ENCODE data around the gene PSMD9. TPM values are rescaled to one million over a fixed set of nuclear protein-coding genes. Genes with fewer than 3 reads are reported as not detected.
"Not testable (repeated sequence)": the region's sequence is repeated elsewhere in the genome, so short reads cannot be mapped to it uniquely, and the experiment has no call there.

The PSMD9 gene
- total and polyA plus RNA-seq, 7 donors, result 20.1 to 131 (median 34.0) TPM

- no peak for ATAC-seq
- H3K4me3 ChIP-seq, result no peak overlapping the region
- DNase-seq, result no peak
These were observed 26.8 kb upstream of the PSMD9 start for GRCh38 chr12:121861636-121862254.

GRCh38 chr12:121866331-121866730 lies 22.3 kb upstream of the PSMD9 start:
- Histone ChIP-seq H3K4me3 (no peak overlapping the region), H3K27ac (no peak overlapping the region), H3K27me3 (ENCODE audit: insufficient read depth in 3 of 3, low read length in 2 of 3) (no peaks in the 10 kb centered on the region), H3K9me3 (no peaks in the 10 kb centered on the region), H3K4me1 (peaks cover 13% of the 10 kb centered on the region), H3K36me3 (ENCODE audit: insufficient read depth in 1 of 2, low read depth in 1 of 2) (no peaks in the 10 kb centered on the region)
- no peak for ATAC-seq
- 58 to 62% (median 62%) methylated on average over 4 of the region's 4 CpGs for WGBS, 3 donors
- intact Hi-C loops (cut with DNase I), result no loop called here
- TF ChIP-seq CTCF (IDR thresholded peaks at IDR 0.05), result no peak
- DNase-seq, result no peak

More at GRCh38 chr12:121861636-121862254, 26.8 kb upstream of the PSMD9 start:
- H3K36me3 ChIP-seq (ENCODE audit: insufficient read depth in 1 of 2, low read depth in 1 of 2), result no peaks in the 10 kb centered on the region
- intact Hi-C loops (cut with DNase I), result loop anchor here in 1 of 2 donors (2.0 kb wide), 1 partner anchor 29 kb away; no protein-coding TSS in a partner anchor
- no peaks in the 10 kb centered on the region for H3K27me3 ChIP-seq (ENCODE audit: insufficient read depth in 3 of 3, low read length in 2 of 3)
- peaks cover 40% of the 10 kb centered on the region for H3K4me1 ChIP-seq
- 10 to 42% (median 19%) methylated on average over 11 of the region's 11 CpGs for WGBS, 3 donors
- H3K27ac ChIP-seq, result peak overlapping the region; percentile 61
- no peak for TF ChIP-seq CTCF (IDR thresholded peaks at IDR 0.05)
- no peaks in the 10 kb centered on the region for H3K9me3 ChIP-seq

DNA sequence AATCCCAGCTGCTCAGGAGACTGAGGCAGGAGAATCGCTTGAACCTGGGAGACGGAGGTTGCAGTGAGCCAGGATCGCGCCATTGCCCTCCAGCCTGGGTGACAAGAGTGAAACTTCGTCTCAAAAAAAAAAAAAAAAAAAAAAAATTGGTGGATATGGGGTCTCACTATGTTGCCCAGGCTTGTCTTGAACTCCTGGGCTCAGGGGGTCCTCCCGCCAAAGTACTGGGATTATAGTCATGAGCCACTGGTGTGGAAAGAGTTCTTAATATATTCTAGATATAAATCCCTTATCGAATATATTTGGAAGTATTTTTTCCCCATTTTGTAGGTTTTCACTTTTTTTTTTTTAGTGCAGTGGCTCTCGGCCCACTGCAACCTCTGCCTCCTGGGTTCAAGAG lies 19.4 kb upstream of the PSMD9 start:
- H3K4me1 ChIP-seq; intact Hi-C loops (cut with DNase I): not testable (repeated sequence)
- 90 to 98% (median 94%) methylated on average over 8 of the region's 8 CpGs for WGBS, 3 donors

DNA sequence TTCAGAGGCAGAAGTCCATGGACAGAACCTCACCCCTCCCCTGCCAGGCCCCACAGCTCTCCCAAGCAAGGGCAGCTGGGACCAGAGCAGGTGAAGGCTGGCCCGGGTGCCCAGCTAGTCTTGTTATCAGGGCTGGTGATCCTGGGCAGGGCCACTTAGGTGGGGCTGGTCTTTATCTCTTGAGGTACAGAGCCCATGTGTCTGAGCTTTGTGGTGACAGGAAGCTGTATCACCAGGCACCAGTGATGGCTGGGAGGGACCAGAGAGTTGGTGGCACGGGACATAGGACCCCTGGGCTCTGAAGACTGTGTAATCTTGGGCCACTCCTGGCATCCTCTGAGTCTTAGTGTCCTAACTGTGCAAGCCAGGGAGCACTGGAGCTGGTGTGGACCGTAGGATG lies 17.1 kb upstream of the PSMD9 start:
- Histone ChIP-seq H3K9me3 (no peaks in the 10 kb centered on the region), H3K27me3 (ENCODE audit: insufficient read depth in 3 of 3, low read length in 2 of 3) (no peaks in the 10 kb centered on the region), H3K36me3 (ENCODE audit: insufficient read depth in 1 of 2, low read depth in 1 of 2) (no peaks in the 10 kb centered on the region), H3K4me1 (no peaks in the 10 kb centered on the region), H3K27ac (no peak overlapping the region), H3K4me3 (no peak overlapping the region)
- WGBS, 3 donors, result 62 to 79% (median 72%) methylated on average over 3 of the region's 3 CpGs
- intact Hi-C loops (cut with DNase I), result no loop called here
- ATAC-seq, result no peak
- TF ChIP-seq CTCF (IDR thresholded peaks at IDR 0.05), result no peak
- DNase-seq, result no peak

More for the DNA sequence above, 19.4 kb upstream of the PSMD9 start:
- ATAC-seq; H3K27ac ChIP-seq; H3K36me3 ChIP-seq (ENCODE audit: insufficient read depth in 1 of 2, low read depth in 1 of 2); H3K4me3 ChIP-seq; H3K9me3 ChIP-seq; DNase-seq; H3K27me3 ChIP-seq (ENCODE audit: insufficient read depth in 3 of 3, low read length in 2 of 3): not testable (repeated sequence)

DNA sequence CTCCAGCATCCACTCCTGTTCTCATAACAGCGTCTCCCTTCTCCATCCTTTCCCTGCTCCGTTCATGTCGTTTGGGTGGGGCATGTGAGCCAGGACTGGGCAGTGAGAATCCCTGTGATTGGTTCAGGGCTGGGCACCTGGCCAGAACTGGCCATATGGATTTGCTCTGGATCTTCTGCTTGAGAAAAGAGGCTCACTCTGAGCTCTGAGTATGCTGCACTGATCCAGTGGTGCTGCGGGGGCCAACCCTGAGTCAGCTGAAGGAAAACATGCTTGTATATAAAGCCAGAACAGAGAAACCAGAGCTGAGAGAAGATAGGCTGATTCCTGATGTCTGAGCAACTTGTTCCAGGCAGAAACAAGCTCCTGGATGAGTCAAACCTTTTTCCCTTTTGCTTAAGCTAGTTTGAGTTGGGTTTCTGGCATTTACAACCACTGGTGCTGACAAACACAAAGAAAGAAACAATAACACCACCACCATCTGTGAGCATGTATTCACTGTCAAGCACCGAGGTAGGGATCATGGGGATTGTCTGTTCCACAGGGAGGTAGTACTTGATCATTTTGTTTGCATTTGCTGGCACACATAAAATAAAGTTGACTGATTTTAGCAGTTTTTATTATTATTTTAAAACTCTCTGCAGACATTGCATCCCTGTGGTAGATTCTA lies 15.9 kb upstream of the PSMD9 start:
- H3K36me3 ChIP-seq (ENCODE audit: insufficient read depth in 1 of 2, low read depth in 1 of 2), result no peaks in the 10 kb centered on the region
- H3K27me3 ChIP-seq (ENCODE audit: insufficient read depth in 3 of 3, low read length in 2 of 3), result no peaks in the 10 kb centered on the region
- H3K4me3 ChIP-seq, result no peak overlapping the region
- intact Hi-C loops (cut with DNase I), result no loop called here
- DNase-seq, result no peak
- ATAC-seq, result no peak
- no peak for TF ChIP-seq CTCF (IDR thresholded peaks at IDR 0.05)
- no peak overlapping the region for H3K27ac ChIP-seq
- WGBS, 3 donors, result 42 to 54% (median 48%) methylated on average over 5 of the region's 5 CpGs
- H3K9me3 ChIP-seq, result no peaks in the 10 kb centered on the region
- no peaks in the 10 kb centered on the region for H3K4me1 ChIP-seq
